H1 (cell line): Measurements from ENCODE around the gene PBX1. TPM values are rescaled to one million over a fixed set of nuclear protein-coding genes. Genes with fewer than 3 reads are reported as not detected.

Source experiments
- CTCF ChIA-PET: fragments of 300-600 bp; sonication (Branson Sonifier 250); formaldehyde crosslinking; loops from one replicate; lab custom pipeline; 2021; ENCODE audit not compliant: partially characterized antibody; lab: Charles Lee
- POLR2A ChIA-PET: fragments of 300-600 bp; sonication (Branson Sonifier 250); formaldehyde crosslinking; loops from one replicate; lab custom pipeline; 2021; ENCODE audit warnings: inconsistent platforms; ENCODE audit not compliant: partially characterized antibody; lab: Charles Lee
- DNase-seq, 2 experiments: peaks; one replicate each; pipeline versions ENCODE4 v3.0.0 to v3.0.0-alpha.2; 2010 to 2022; ENCODE audit warnings: low spot score in 2 of 2, low read depth in 1 of 2, mixed read lengths in 1 of 2
- FAIRE-seq: peaks from 2 replicates; lab custom pipeline; 2011; peaks lifted over from hg19 to GRCh38; lab: Jason Lieb, UNC
- H2AFZ ChIP-seq: 2 replicates; pipeline ENCODE4 v1.8.1; 2012; ENCODE audit warnings: low read length, inconsistent platforms
- H2AK5ac ChIP-seq: 2 replicates; pipeline ENCODE4 v1.6.1; 2013; ENCODE audit warnings: low read depth, low read length
- H2BK120ac ChIP-seq: replicated peaks from 2 replicates; pipeline ENCODE3; 2013; ENCODE audit warnings: low read depth, low read length, inconsistent platforms
- H2BK12ac ChIP-seq: 2 replicates; pipeline ENCODE4 v1.6.1; 2013; ENCODE audit warnings: low read depth, low read length
- H2BK15ac ChIP-seq: 2 replicates; pipeline ENCODE4 v1.6.1; 2013; ENCODE audit warnings: low read length
- H2BK20ac ChIP-seq: 2 replicates; pipeline ENCODE4 v1.6.1; 2013; ENCODE audit warnings: low read length
- H2BK5ac ChIP-seq: 2 replicates; pipeline ENCODE4 v1.6.1; 2013; ENCODE audit warnings: low read depth, low read length
- H3K14ac ChIP-seq: 2 replicates; pipeline ENCODE4 v1.6.1; 2013; ENCODE audit warnings: inconsistent platforms; ENCODE audit not compliant: insufficient read length
- H3K18ac ChIP-seq: 2 replicates; pipeline ENCODE4 v1.6.1; 2013; ENCODE audit warnings: low read length; ENCODE audit errors: extremely low read depth
- H3K23ac ChIP-seq: 2 replicates; pipeline ENCODE4 v1.6.1; 2013; ENCODE audit warnings: inconsistent platforms; ENCODE audit not compliant: insufficient read length
- H3K23me2 ChIP-seq: 2 replicates; pipeline ENCODE4 v1.6.1; 2013; ENCODE audit warnings: low read depth, low read length
- H3K27ac ChIP-seq: 2 replicates; pipeline ENCODE4 v1.6.1; 2011; ENCODE audit warnings: low read depth, low read length, inconsistent platforms
- H3K27me3 ChIP-seq, 4 experiments: replicated peaks in 1 of 4; 1 replicate in 1 of 4; 2 replicates in 3 of 4; pipeline versions ENCODE4 v1.6.1 to v1.8.1; 2011 to 2013; ENCODE audit warnings: low read length in 3 of 4, mild to moderate bottlenecking in 3 of 4, inconsistent platforms in 2 of 4, mixed read lengths in 2 of 4, moderate library complexity in 1 of 4; ENCODE audit not compliant: control insufficient read depth in 3 of 4, insufficient read depth in 3 of 4; ENCODE audit errors: extremely low read depth in 1 of 4
- H3K36me3 ChIP-seq, 4 experiments: 2 replicates each; pipeline versions ENCODE4 v1.6.1 to v1.8.1; 2011 to 2013; ENCODE audit warnings: mild to moderate bottlenecking in 4 of 4, low read length in 3 of 4, moderate library complexity in 2 of 4, control low read depth in 1 of 4, inconsistent platforms in 1 of 4; ENCODE audit not compliant: insufficient read depth in 4 of 4, control insufficient read depth in 2 of 4
- H3K4ac ChIP-seq: replicated peaks from 2 replicates; pipeline ENCODE3; 2013; ENCODE audit warnings: low read length, low read depth, mixed read lengths, inconsistent platforms; ENCODE audit not compliant: insufficient read length
- H3K4me1 ChIP-seq, 4 experiments: replicated peaks in 1 of 4; 1 replicate in 1 of 4; 2 replicates in 3 of 4; pipeline versions ENCODE4 v1.6.1 to v1.8.1; 2011 to 2013; ENCODE audit warnings: low read length in 3 of 4, inconsistent platforms in 2 of 4, mixed read lengths in 1 of 4; ENCODE audit not compliant: insufficient read depth in 4 of 4, control insufficient read depth in 3 of 4
- H3K4me2 ChIP-seq, 2 experiments: 2 replicates each; pipeline versions ENCODE4 v1.6.1 to v1.8.1; 2011 to 2013; ENCODE audit warnings: low read depth in 2 of 2, low read length in 2 of 2, control low read depth in 1 of 2, inconsistent platforms in 1 of 2, mild to moderate bottlenecking in 1 of 2; ENCODE audit not compliant: insufficient read depth in 1 of 2
- H3K4me3 ChIP-seq, 4 experiments: fragments of 200-600, 300-600 bp in 1 of 4; sonication (generic), shearing (Covaris generic), sonication (Bioruptor Twin) in 1 of 4; 2 replicates each; pipeline versions ENCODE4 v1.5.1 to v1.8.1; 2011 to 2016; ENCODE audit warnings: low read length in 4 of 4, low read depth in 3 of 4, control low read depth in 2 of 4, inconsistent platforms in 2 of 4, mild to moderate bottlenecking in 2 of 4, mixed read lengths in 1 of 4, moderate library complexity in 1 of 4; ENCODE audit not compliant: insufficient read depth in 2 of 4; ENCODE audit errors: extremely low read depth in 1 of 4
- H3K56ac ChIP-seq: replicated peaks from 2 replicates; pipeline ENCODE3; 2013; ENCODE audit warnings: low read depth, mild to moderate bottlenecking, mixed read lengths, low read length, inconsistent platforms; ENCODE audit not compliant: insufficient read length
- H3K79me1 ChIP-seq: 2 replicates; pipeline ENCODE4 v1.6.1; 2013; ENCODE audit warnings: low read depth, low read length, control low read depth
- H3K79me2 ChIP-seq, 2 experiments: 2 replicates each; pipeline versions ENCODE4 v1.6.1 to v1.8.1; 2012 to 2013; ENCODE audit warnings: low read length in 2 of 2, mild to moderate bottlenecking in 2 of 2, inconsistent platforms in 1 of 2; ENCODE audit not compliant: insufficient read depth in 2 of 2, control insufficient read depth in 1 of 2
- H3K9ac ChIP-seq, 4 experiments: replicated peaks in 1 of 4; 1 replicate in 1 of 4; 2 replicates in 3 of 4; pipeline versions ENCODE4 v1.6.1 to v1.8.1; 2011 to 2013; ENCODE audit warnings: low read depth in 3 of 4, low read length in 3 of 4, control low read depth in 2 of 4, mild to moderate bottlenecking in 2 of 4, moderate library complexity in 2 of 4, inconsistent platforms in 1 of 4; ENCODE audit errors: extremely low read depth in 1 of 4
- H3K9me3 ChIP-seq, 2 experiments: 2 replicates each; pipeline versions ENCODE4 v1.6.1 to v1.8.1; 2012 to 2013; ENCODE audit warnings: mild to moderate bottlenecking in 2 of 2, moderate library complexity in 2 of 2, control low read depth in 1 of 2, inconsistent platforms in 1 of 2, low read depth in 1 of 2, low read length in 1 of 2, mixed read lengths in 1 of 2; ENCODE audit not compliant: insufficient read depth in 2 of 2
- H4K20me1 ChIP-seq, 2 experiments: replicated peaks in 1 of 2; 2 replicates each; pipeline versions ENCODE3 to v1.8.1; 2011 to 2013; ENCODE audit warnings: inconsistent platforms in 2 of 2, low read length in 2 of 2, mild to moderate bottlenecking in 1 of 2; ENCODE audit not compliant: insufficient read depth in 2 of 2, control insufficient read depth in 1 of 2
- H4K5ac ChIP-seq: 2 replicates; pipeline ENCODE4 v1.6.1; 2013; ENCODE audit warnings: low read length, low read depth, mixed read lengths, inconsistent platforms; ENCODE audit not compliant: insufficient read length
- H4K8ac ChIP-seq: 2 replicates; pipeline ENCODE4 v1.8.0; 2013; ENCODE audit warnings: mild to moderate bottlenecking, moderate library complexity, low read length, inconsistent platforms; ENCODE audit not compliant: insufficient read depth; ENCODE audit errors: extremely low read depth
- H4K91ac ChIP-seq: replicated peaks from 2 replicates; pipeline ENCODE3; 2013; ENCODE audit warnings: low read length, mixed read lengths, inconsistent platforms; ENCODE audit not compliant: insufficient read length
- CBX8 ChIP-seq: fragments of 300-800, 300-1000 bp; sonication (generic); IDR thresholded peaks from 2 replicates; pipeline ENCODE4 v1.7.1; 2016; ENCODE audit warnings: low read depth, low read length, borderline replicate concordance
- CHD2 ChIP-seq: IDR thresholded peaks from 2 replicates; pipeline ENCODE4 v1.6.1; 2012; ENCODE audit warnings: low read length, improper control_type of control experiment
- CTBP2 ChIP-seq: IDR thresholded peaks from 2 replicates; pipeline ENCODE4 v1.7.0; 2011; ENCODE audit warnings: borderline replicate concordance, mild to moderate bottlenecking, moderate library complexity, mixed read lengths, low read length; ENCODE audit not compliant: insufficient read depth, insufficient read length
- EP300 ChIP-seq, 2 experiments: IDR thresholded peaks; 1 replicate in 1 of 2; 2 replicates in 1 of 2; pipeline ENCODE4 v1.6.1; 2011 to 2012; ENCODE audit warnings: low read depth in 2 of 2, low read length in 2 of 2, mild to moderate bottlenecking in 2 of 2, borderline replicate concordance in 1 of 2, inconsistent platforms in 1 of 2, moderate library complexity in 1 of 2
- RAD21 ChIP-seq, 2 experiments: IDR thresholded peaks in 1 of 2; conservative IDR thresholded peaks in 1 of 2; 2 replicates each; pipeline ENCODE4 v1.6.1; 2011; ENCODE audit warnings: low read depth in 2 of 2, low read length in 2 of 2, improper control_type of control experiment in 1 of 2, inconsistent platforms in 1 of 2, mild to moderate bottlenecking in 1 of 2, moderate library complexity in 1 of 2
- RBBP5 ChIP-seq: IDR thresholded peaks from 2 replicates; pipeline ENCODE4 v1.7.1; 2012; ENCODE audit warnings: low read depth, mild to moderate bottlenecking, inconsistent platforms, low read length, moderate library complexity, borderline replicate concordance
- RFX5 ChIP-seq: IDR thresholded peaks from 2 replicates; pipeline ENCODE4 v1.6.1; 2011; ENCODE audit warnings: low read depth, low read length, improper control_type of control experiment, borderline replicate concordance
- SIN3A ChIP-seq, 2 experiments: IDR thresholded peaks in 1 of 2; conservative IDR thresholded peaks in 1 of 2; 2 replicates each; pipeline ENCODE4 v1.6.1; 2011 to 2012; ENCODE audit warnings: low read length in 2 of 2, improper control_type of control experiment in 1 of 2, low read depth in 1 of 2, mild to moderate bottlenecking in 1 of 2
- TAF1 ChIP-seq: IDR thresholded peaks from 2 replicates; pipeline ENCODE4 v1.6.1; 2011; ENCODE audit warnings: mild to moderate bottlenecking, low read depth, low read length
- TBP ChIP-seq: IDR thresholded peaks from 2 replicates; pipeline ENCODE4 v1.6.1; 2011; ENCODE audit warnings: low read depth, low read length, improper control_type of control experiment
- WGBS, 2 experiments: shearing (Covaris generic) in 1 of 2; methylation state at CpG; one replicate each; pipeline versions ENCODE4 v1.1.6 to v1.1.7; 2013 to 2015; ENCODE audit warnings: low lambda C conversion rate in 2 of 2, mixed read lengths in 2 of 2, inconsistent platforms in 1 of 2, low coverage in 1 of 2, missing lambda C conversion rate in 1 of 2; ENCODE audit not compliant: insufficient replicate concordance in 2 of 2, insufficient coverage in 1 of 2, insufficient read length in 1 of 2; ENCODE audit errors: extremely low coverage in 1 of 2, missing lambda C conversion rate in 1 of 2; 5-methylcytosine and 5-hydroxymethylcytosine counted together
- polyA plus RNA-seq, 7 experiments: library from polyadenylated mRNA; depleted of rRNA in 3 of 7; stranded (reverse) in 5 of 7; unstranded in 2 of 7; fragments of >200 nt in 5 of 7; fragments of 200-250 nt in 2 of 7; gene quantifications; 1 replicate in 5 of 7; 2 replicates in 1 of 7; 4 replicates in 1 of 7; pipeline versions ENCODE4 v1.2.1 to v1.2.3, GENCODE V29; 2011 to 2013; ENCODE audit warnings: missing spikeins in 2 of 7, mixed read lengths in 2 of 7
- total RNA-seq: library from RNA; stranded (reverse); fragmentation: NEBNext Ultra II Directional; extraction: Animal tissue kit (Norgen Biotek cat#: 25700); gene quantifications from 2 replicates; pipeline ENCODE4 v1.2.1, GENCODE V29; 2021

Gene PBX1
- total and polyA plus RNA-seq, 2 of the 8 experiments (the other 6 are each of a cell fraction or from before 2014, with no cell fraction given): 87.4 to 124 TPM

- ChIA-PET POLR2A (no interaction called here), CTCF (interaction anchor here (1.5 to 10.2 kb wide), 5 partner anchors 7 to 291 kb away, joined by 3 to 88 read pairs (median 56); no protein-coding TSS in a partner anchor)
These were observed 223.0 kb downstream of the PBX1 start for GRCh38 chr1:164781972-164782371.

More at GRCh38 chr1:164781972-164782371, 223.0 kb downstream of the PBX1 start:
- H4K91ac ChIP-seq: no peak overlapping the region
- H3K27me3 ChIP-seq: no peaks in the 10 kb centered on the region
- TF ChIP-seq CBX8: no peak
- TF ChIP-seq EP300 (IDR thresholded peaks at IDR 0.05; ENCODE audit: borderline replicate concordance in 1 of 2, low read depth in 2 of 2, low read length in 2 of 2): no peak
- TF ChIP-seq CTBP2: no peak
- TF ChIP-seq SIN3A (conservative IDR thresholded peaks at IDR 0.05 in 1 of 2, IDR thresholded peaks at IDR 0.05 in 1 of 2; ENCODE audit: low read depth in 1 of 2, low read length in 2 of 2): no peak
- TF ChIP-seq TBP: no peak
- no peak for TF ChIP-seq RAD21 (IDR thresholded peaks at IDR 0.05 in 1 of 2, conservative IDR thresholded peaks at IDR 0.05 in 1 of 2; ENCODE audit: low read depth in 2 of 2, low read length in 2 of 2)
- TF ChIP-seq CHD2: no peak
- TF ChIP-seq RBBP5: no peak
- TF ChIP-seq RFX5: no peak
- no peak for TF ChIP-seq TAF1
- H3K36me3 ChIP-seq: no peaks in the 10 kb centered on the region
- H2BK15ac ChIP-seq: no peak overlapping the region
- H2BK120ac ChIP-seq: no peak overlapping the region
- peaks cover 5 to 12% of the 10 kb centered on the region in 2 experiments for H4K20me1 ChIP-seq
- H3K14ac ChIP-seq: no peak overlapping the region
- peaks cover 7% of the 10 kb centered on the region; the same call in 1 of the 2 replicates for H3K79me1 ChIP-seq
- no peak overlapping the region for H2BK12ac ChIP-seq
- no peak overlapping the region for H2AFZ ChIP-seq
- no peak overlapping the region for H2AK5ac ChIP-seq
- no peak overlapping the region for H3K27ac ChIP-seq
- H3K4me1 ChIP-seq: peaks cover 0 to 15% (median 5%) of the 10 kb centered on the region in 4 experiments; a peak in 5 of 7 replicates
- H3K79me2 ChIP-seq: peaks cover 3 to 65% of the 10 kb centered on the region in 2 experiments; a peak in 3 of 4 replicates
- no peak overlapping the region for H3K9ac ChIP-seq
- no peak overlapping the region for H3K56ac ChIP-seq
- H3K18ac ChIP-seq: no peak overlapping the region
- no peak overlapping the region for H3K4ac ChIP-seq
- no peak overlapping the region for H4K5ac ChIP-seq
- H3K23me2 ChIP-seq: no peaks in the 10 kb centered on the region
- DNase-seq (no peak), FAIRE-seq (no peak)
- no peak overlapping the region for H2BK20ac ChIP-seq
- H3K4me3 ChIP-seq: no peak overlapping the region
- no peak overlapping the region for H4K8ac ChIP-seq
- H3K4me2 ChIP-seq: no peak overlapping the region
- H3K9me3 ChIP-seq: no peaks in the 10 kb centered on the region
- H2BK5ac ChIP-seq: no peak overlapping the region
- 93% methylated on average over 1 of the region's 1 CpG; no CpG with 5 or more reads in 1 of the 2 experiments for WGBS, 2 experiments
- H3K23ac ChIP-seq: no peak overlapping the region
